ACC112 (cell line): ENCODE results near the gene SERTAD2.

Experiments used
- H2AFZ ChIP-seq: fragments of 200-600 bp; sonication (generic); one replicate; pipeline ENCODE4 v1.6.0; 2017; ENCODE audit warnings: antibody characterized with exemption, low read length; ENCODE audit not compliant: unreplicated experiment
- H3K27ac ChIP-seq: fragments of 200-600 bp; sonication (generic); 2 replicates; pipeline ENCODE4 v1.5.1; 2014; ENCODE audit warnings: low read depth, mild to moderate bottlenecking, antibody characterized with exemption, low read length, moderate library complexity
- H3K27me3 ChIP-seq: fragments of 200-600 bp; sonication (generic); 2 replicates; pipeline ENCODE4 v1.6.1; 2014; ENCODE audit warnings: mild to moderate bottlenecking, antibody characterized with exemption, low read length, moderate library complexity, mixed read lengths; ENCODE audit not compliant: insufficient read depth
- H3K36me3 ChIP-seq: fragments of 200-600 bp; sonication (generic); 2 replicates; pipeline ENCODE4 v1.6.1; 2016; ENCODE audit warnings: mild to moderate bottlenecking, antibody characterized with exemption, low read length, moderate library complexity, mixed read lengths; ENCODE audit not compliant: insufficient read depth
- H3K4me1 ChIP-seq: fragments of 200-600 bp; sonication (generic); one replicate; pipeline ENCODE4 v1.6.1; 2016; ENCODE audit warnings: low read length, mixed read lengths; ENCODE audit not compliant: insufficient read depth, unreplicated experiment, control insufficient read depth
- H3K4me3 ChIP-seq: fragments of 200-600 bp; sonication (generic); 2 replicates; pipeline ENCODE4 v1.5.1; 2014; ENCODE audit warnings: mild to moderate bottlenecking, low read depth, low read length
- H3K79me2 ChIP-seq: fragments of 200-600 bp; sonication (generic); one replicate; pipeline ENCODE4 v1.6.0; 2016; ENCODE audit warnings: low read length; ENCODE audit not compliant: control insufficient read depth, unreplicated experiment, insufficient read depth

The SERTAD2 gene

DNA sequence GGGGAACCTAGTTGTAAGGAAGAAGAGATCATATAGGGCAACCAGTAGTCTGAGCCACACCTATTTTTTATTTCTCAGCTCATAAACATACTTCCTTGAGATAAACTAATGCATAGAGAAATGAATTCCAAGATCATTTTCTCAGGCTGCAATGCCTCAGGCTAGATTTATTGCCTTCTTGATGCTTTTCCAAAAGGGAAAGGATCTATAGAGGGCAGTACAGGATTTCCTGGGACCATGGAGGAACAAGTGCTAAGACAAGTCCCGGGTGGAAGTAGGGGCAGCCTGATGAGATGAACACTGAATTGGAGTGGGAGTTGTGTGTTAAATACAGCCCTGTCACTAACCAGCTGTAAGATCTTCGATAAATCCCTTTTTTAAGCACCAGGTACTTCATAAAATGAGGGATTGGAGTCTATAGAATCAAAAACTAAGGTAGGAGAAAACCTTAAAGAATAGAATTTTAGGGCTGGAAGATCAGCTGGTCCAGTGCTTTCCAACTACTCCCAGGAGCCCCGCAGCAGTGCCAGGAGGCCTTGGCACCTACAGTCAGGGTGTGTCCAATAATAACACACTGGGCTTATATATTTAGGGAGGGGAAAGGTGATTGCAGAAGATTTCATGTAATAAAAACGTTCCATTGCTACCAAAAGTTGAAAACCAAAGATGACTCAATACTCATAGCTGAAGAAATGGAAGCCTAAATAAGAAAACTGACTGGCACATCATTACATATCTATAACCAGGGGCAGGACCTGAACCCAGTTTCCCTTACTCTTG is 58.1 kb downstream of the SERTAD2 start:
- peak overlapping the region; percentile 27; the same call in 1 of the 2 replicates for H3K27ac ChIP-seq
- H3K79me2 ChIP-seq, result no peaks in the 10 kb centered on the region

DNA sequence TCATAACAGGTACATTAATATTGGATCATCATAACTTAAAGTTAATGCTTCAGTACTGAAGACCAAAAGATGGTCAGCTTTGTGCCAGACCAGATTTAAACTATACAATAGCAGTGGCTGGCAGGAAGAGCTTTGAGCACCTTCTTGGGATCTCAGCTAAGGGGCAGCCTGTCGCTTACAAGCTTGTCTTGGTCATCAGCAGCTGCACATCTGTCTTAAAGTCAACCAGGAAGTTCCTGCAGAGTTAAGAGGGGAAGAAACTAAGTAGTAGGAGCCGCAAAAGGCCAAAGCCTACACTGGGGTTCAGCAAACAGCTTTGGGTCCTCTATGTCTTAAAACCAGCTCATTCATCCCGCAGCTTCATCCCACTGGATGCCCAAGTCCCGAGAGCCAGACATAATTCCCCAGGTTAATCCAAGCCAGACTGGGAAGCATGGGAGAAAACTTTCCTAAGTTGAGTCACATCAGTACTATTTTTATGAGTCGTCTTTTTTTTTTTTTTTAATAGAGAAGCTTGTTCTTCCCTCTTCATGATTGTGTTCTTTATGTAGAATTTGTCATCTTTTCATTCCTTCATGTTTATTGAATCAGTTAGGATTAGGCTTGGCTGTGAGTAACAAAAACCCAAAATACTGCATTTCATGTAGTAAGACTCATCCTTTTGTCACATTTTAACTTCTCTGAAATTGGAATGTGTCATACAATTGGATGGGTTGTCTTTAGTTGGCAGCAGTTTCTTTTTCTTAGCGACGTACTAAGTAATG is 59.3 kb downstream of the SERTAD2 start:
- Histone ChIP-seq H3K4me3 (no peak overlapping the region), H3K27ac (peak overlapping the region; percentile 40; the same call in 1 of the 2 replicates), H3K79me2 (no peaks in the 10 kb centered on the region), H3K27me3 (peaks cover 2% of the 10 kb centered on the region; the same call in 1 of the 2 replicates), H2AFZ (no peak overlapping the region), H3K4me1 (peaks cover 22% of the 10 kb centered on the region), H3K36me3 (no peaks in the 10 kb centered on the region)

More for the DNA sequence above, 58.1 kb downstream of the SERTAD2 start:
- Histone ChIP-seq H3K4me1 (peaks cover 22% of the 10 kb centered on the region), H3K4me3 (no peak overlapping the region), H2AFZ (no peak overlapping the region), H3K36me3 (no peaks in the 10 kb centered on the region), H3K27me3 (peaks cover 4% of the 10 kb centered on the region; the same call in 1 of the 2 replicates)

DNA sequence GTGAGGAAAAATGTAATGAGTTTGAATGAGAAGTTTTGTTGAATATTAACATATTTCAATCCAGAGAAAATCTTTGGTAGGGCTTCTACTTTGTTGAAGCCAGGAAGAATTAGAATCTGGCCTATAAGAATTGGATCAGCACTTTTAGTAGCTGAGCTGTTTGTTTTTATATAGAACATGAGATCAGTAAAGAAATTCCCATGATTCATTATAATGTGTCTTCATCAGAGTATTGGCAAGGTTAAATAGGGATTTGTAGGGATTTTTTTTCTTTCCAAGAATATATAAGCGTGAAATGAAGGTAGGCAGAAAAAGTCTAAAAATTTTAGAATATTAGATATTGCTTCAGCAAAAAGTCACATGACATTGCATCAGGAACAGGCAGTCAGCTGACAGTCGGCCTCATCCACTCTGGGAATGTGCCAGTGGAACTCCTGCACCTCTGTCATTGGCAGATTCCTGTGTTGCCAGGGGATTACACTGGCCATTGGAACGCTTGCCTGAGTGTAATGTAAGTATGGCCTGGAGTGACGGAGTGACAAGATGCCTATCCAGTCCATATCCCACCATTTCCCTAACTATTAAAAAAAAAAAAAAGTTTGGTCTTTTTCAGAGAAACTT is 60.6 kb downstream of the SERTAD2 start:
- Histone ChIP-seq H3K4me1 (peaks cover 22% of the 10 kb centered on the region), H2AFZ (no peak overlapping the region), H3K27me3 (no peaks in the 10 kb centered on the region), H3K79me2 (no peaks in the 10 kb centered on the region), H3K36me3 (no peaks in the 10 kb centered on the region), H3K27ac (no peak overlapping the region), H3K4me3 (no peak overlapping the region)

- H3K27ac ChIP-seq, result no peak overlapping the region
- H3K36me3 ChIP-seq, result no peaks in the 10 kb centered on the region
- no peak overlapping the region for H2AFZ ChIP-seq
- no peaks in the 10 kb centered on the region for H3K27me3 ChIP-seq
- no peaks in the 10 kb centered on the region for H3K79me2 ChIP-seq
- H3K4me3 ChIP-seq, result no peak overlapping the region
- peaks cover 25% of the 10 kb centered on the region for H3K4me1 ChIP-seq
These were observed 62.5 kb downstream of the SERTAD2 start for GRCh38 chr2:64591188-64591587.

DNA sequence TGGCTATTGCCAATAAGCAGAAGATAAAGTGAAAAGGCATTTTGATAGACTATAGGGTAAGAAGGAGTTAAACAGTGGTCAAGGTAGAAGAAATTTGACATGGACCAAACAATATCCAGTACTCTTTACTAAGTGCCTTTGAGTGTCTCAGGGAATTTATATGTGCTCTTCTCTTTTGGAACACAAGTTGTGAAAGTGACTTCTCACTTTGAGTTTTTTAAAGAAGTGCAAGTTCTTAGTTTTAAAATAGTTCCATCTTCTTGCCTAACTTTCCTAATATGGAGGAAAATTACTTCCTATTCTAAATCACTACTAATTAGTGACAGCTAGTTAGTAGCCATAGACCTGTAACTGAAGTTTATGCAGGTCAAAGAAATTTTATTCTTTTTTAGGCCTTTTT is 66.2 kb downstream of the SERTAD2 start:
- Histone ChIP-seq H3K79me2 (no peaks in the 10 kb centered on the region), H3K4me3 (no peak overlapping the region), H3K27me3 (no peaks in the 10 kb centered on the region), H3K27ac (no peak overlapping the region), H3K4me1 (peaks cover 3% of the 10 kb centered on the region), H3K36me3 (no peaks in the 10 kb centered on the region), H2AFZ (no peak overlapping the region)

DNA sequence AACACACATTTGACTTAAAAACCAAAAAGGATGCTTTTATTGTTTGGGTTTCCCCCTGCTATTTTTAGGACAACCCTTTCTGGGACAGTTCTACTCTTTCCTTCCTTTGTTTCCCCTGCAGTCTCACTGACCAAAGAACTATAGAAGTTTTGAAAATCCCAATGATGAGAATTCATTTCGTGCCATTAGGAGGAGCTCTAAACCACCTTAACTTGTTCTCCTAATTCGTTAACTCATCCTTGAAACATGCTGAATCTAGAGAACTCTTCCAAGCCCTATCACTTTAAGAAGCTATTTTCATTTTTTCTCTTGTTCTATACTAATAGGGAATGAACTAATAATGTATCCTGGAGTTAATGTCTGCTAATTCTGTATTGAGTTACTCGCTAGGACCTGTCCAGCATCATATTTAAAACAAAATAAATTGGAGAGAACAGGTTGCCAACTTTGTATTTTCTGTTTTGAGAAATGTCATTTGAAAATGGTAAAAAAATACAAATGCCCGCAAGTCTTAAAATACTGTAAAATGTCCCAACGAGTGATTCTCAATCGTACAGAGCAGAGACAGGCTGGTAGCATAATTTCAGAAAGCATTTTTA is 66.7 kb downstream of the SERTAD2 start:
- H3K4me3 ChIP-seq, result no peak overlapping the region
- no peaks in the 10 kb centered on the region for H3K79me2 ChIP-seq
- no peak overlapping the region for H3K27ac ChIP-seq
- H3K36me3 ChIP-seq, result no peaks in the 10 kb centered on the region
- peaks cover 3% of the 10 kb centered on the region for H3K4me1 ChIP-seq
- H2AFZ ChIP-seq, result no peak overlapping the region
- H3K27me3 ChIP-seq, result no peaks in the 10 kb centered on the region

DNA sequence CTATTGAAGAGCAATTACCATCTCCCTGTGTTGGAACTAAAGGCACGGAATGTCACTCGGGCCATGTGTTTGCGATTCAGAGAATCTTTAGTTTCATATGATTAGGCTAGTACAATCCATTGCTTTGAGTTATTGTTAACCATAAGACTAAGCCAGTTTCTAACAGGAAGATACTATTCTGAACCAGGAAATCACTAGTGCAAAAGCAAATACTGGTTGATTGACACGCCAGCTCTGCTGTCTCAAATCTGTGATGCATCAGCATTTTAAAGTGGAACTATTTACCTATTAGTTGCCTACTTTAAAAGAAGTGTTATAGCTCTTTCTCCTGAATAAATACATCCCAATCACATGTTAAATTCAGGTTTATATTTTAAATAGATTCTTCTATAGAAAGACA is 67.7 kb downstream of the SERTAD2 start:
- Histone ChIP-seq H3K27ac (no peak overlapping the region), H3K79me2 (no peaks in the 10 kb centered on the region), H2AFZ (no peak overlapping the region), H3K4me1 (peaks cover 3% of the 10 kb centered on the region), H3K36me3 (no peaks in the 10 kb centered on the region), H3K27me3 (no peaks in the 10 kb centered on the region), H3K4me3 (no peak overlapping the region)

GRCh38 chr2:64582774-64583340 is 70.9 kb downstream of the SERTAD2 start:
- H3K27ac ChIP-seq, result no peak overlapping the region
- H2AFZ ChIP-seq, result no peak overlapping the region
- H3K27me3 ChIP-seq, result no peaks in the 10 kb centered on the region
- no peaks in the 10 kb centered on the region for H3K36me3 ChIP-seq
- no peaks in the 10 kb centered on the region for H3K79me2 ChIP-seq
- peaks cover 3% of the 10 kb centered on the region for H3K4me1 ChIP-seq
- H3K4me3 ChIP-seq, result no peak overlapping the region

DNA sequence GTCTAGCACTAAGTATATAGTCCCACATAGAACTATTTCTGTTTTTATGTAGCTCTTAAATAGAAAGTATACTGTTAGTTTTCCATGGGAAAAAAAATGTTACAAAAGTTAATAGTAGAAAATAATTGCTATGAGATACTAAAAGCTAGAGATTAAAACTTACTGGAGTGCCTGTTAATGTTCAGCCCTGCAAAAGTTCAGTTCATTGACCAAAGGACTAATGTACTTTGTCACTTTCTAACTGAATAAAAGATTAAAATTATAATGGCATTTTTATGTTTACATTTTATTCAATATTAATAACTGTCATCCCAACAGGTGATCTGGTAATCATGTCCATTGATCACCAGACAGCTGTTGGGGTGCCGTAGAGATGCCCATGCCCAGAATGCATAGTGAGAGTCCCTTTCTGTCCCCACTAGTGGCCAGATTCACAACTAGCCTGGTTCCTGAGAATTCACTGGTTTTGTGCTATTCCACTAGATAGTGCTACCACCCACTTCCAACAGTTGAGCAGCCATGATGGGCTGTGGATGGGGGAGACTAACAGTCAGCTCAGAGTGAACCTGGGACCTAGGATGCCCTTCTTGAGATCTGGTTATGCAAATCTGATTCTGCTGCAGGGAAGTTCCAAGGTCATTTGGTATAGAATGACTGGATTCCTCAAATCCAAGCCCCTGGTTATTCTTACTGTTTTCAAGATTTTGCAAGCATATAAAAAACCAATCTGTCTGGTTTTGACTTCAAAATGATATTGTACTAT is 71.8 kb downstream of the SERTAD2 start:
- no peaks in the 10 kb centered on the region for H3K36me3 ChIP-seq
- H3K79me2 ChIP-seq, result no peaks in the 10 kb centered on the region
- peaks cover under 1% of the 10 kb centered on the region for H3K4me1 ChIP-seq
- no peaks in the 10 kb centered on the region for H3K27me3 ChIP-seq
- no peak overlapping the region for H3K27ac ChIP-seq
- no peak overlapping the region for H3K4me3 ChIP-seq
- H2AFZ ChIP-seq, result no peak overlapping the region
